Loucy (cell line): ENCODE measurements around the gene YIPF4.
"Not testable (repeated sequence)": the region's sequence is repeated elsewhere in the genome, so short reads cannot be mapped to it uniquely, and the experiment has no call there.

Experiments used
- EZH2phosphoT487 ChIP-seq: fragments of 200-600 bp; IDR thresholded peaks from 2 replicates; pipeline ENCODE4 v1.6.1; 2018; ENCODE audit warnings: antibody characterized with exemption, mild to moderate bottlenecking, moderate library complexity, borderline replicate concordance
- TF ChIP-seq, protein P1 (sequence below): fragments of 200-600 bp; sonication (generic); conservative IDR thresholded peaks from 2 replicates; pipeline ENCODE4 v1.5.1; 2014; ENCODE audit warnings: mild to moderate bottlenecking, antibody characterized with exemption, low read length

DNA sequence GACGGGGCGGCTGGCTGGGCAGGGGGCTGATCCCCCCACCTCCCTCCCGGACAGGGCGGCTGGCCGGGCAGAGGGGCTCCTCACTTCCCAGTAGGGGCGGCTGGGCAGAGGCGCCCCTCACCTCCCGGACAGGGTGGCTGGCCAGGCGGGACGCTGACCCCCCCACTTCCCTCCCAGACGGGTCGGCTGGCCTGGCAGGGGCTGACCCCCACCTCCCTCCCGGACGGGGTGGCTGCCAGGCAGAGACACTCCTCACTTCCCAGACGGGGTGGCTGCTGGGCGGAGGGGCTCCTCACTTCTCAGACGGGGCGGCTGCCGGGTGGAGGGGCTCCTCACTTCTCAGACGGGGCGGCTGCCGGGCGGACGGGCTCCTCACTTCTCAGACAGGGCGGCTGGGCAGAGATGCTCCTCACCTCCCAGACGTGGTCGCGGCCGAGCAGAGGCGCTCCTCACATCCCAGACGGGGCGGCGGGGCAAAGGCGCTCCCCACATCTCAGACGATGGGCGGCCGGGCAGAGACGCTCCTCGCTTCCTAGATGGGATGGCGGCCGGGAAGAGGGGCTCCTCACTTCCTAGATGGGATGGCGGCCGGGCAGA, 16.4 kb downstream of the YIPF4 start:
- TF ChIP-seq, protein P1, sequence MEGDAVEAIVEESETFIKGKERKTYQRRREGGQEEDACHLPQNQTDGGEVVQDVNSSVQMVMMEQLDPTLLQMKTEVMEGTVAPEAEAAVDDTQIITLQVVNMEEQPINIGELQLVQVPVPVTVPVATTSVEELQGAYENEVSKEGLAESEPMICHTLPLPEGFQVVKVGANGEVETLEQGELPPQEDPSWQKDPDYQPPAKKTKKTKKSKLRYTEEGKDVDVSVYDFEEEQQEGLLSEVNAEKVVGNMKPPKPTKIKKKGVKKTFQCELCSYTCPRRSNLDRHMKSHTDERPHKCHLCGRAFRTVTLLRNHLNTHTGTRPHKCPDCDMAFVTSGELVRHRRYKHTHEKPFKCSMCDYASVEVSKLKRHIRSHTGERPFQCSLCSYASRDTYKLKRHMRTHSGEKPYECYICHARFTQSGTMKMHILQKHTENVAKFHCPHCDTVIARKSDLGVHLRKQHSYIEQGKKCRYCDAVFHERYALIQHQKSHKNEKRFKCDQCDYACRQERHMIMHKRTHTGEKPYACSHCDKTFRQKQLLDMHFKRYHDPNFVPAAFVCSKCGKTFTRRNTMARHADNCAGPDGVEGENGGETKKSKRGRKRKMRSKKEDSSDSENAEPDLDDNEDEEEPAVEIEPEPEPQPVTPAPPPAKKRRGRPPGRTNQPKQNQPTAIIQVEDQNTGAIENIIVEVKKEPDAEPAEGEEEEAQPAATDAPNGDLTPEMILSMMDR = not testable (repeated sequence)
- TF ChIP-seq EZH2phosphoT487 = not testable (repeated sequence)
